Breast epithelium (tissue), 4 donors: ENCODE measurements around the gene NCK1. TPM values are rescaled to one million over a fixed set of nuclear protein-coding genes. Genes with fewer than 3 reads are reported as not detected.

ENCODE experiments used
- DNase-seq, 2 donors: peaks; one replicate each; pipeline ENCODE4 v3.0.0-alpha.2; 2019; ENCODE audit warnings: low spot score in 2 of 2
- H3K27ac ChIP-seq, 2 donors: fragments of 200-600 bp; sonication (generic) in 1 of 2; one replicate each; pipeline ENCODE4 v1.5.1; 2016 to 2019; ENCODE audit warnings: mild to moderate bottlenecking in 1 of 2
- H3K27me3 ChIP-seq, 2 donors: fragments of 200-600 bp; sonication (generic) in 1 of 2; one replicate each; pipeline versions ENCODE4 v1.5.1 to v1.6.0; 2017 to 2019; ENCODE audit warnings: control low read depth in 1 of 2, mild to moderate bottlenecking in 1 of 2
- H3K36me3 ChIP-seq: fragments of 200-600 bp; one replicate; pipeline ENCODE4 v1.5.1; 2019
- H3K4me1 ChIP-seq, 2 donors: fragments of 200-600 bp; sonication (generic); one replicate each; pipeline ENCODE4 v1.5.1; 2016 to 2019; ENCODE audit warnings: control low read depth in 1 of 2
- H3K4me3 ChIP-seq, 3 donors: fragments of 200-600 bp; sonication (generic); 1 replicate in 2 of 3; 2 replicates in 1 of 3; pipeline ENCODE4 v1.5.1; 2016 to 2019; ENCODE audit warnings: mild to moderate bottlenecking in 3 of 3, moderate library complexity in 2 of 3
- H3K9me3 ChIP-seq, 2 donors: fragments of 200-600 bp; sonication (generic) in 1 of 2; one replicate each; pipeline ENCODE4 v1.5.1; 2016 to 2019; ENCODE audit warnings: control low read depth in 1 of 2
- CTCF ChIP-seq, 3 donors: fragments of 450-650 bp; IDR thresholded peaks; one replicate each; pipeline ENCODE4 v1.5.1; 2016 to 2017; ENCODE audit warnings: antibody characterized with exemption in 3 of 3, mild to moderate bottlenecking in 3 of 3, moderate library complexity in 3 of 3
- POLR2A ChIP-seq: fragments of 450-650 bp; IDR thresholded peaks from one replicate; pipeline ENCODE4 v1.6.1; 2016; ENCODE audit warnings: antibody characterized with exemption, mild to moderate bottlenecking, moderate library complexity
- POLR2AphosphoS5 ChIP-seq, 3 donors: sonication (generic); formaldehyde crosslinking; IDR thresholded peaks; one replicate each; pipeline ENCODE4 v1.6.1; 2017; ENCODE audit warnings: antibody characterized with exemption in 3 of 3
- intact Hi-C: fragments of 100-400 bp; cut with DNase I; formaldehyde crosslinking; loops from one replicate; pipeline ENCODE4 v1.15.1; 2023; ENCODE audit warnings: low total_unique reads
- total RNA-seq, 3 donors: library from RNA; depleted of rRNA; stranded (reverse); fragments of >200 nt; gene quantifications; one replicate each; pipeline ENCODE4 v1.1.0, GENCODE V29; 2016

NCK1 gene
- total RNA-seq, 3 donors from 2014 or later: 62.3 to 77.0 (median 75.5) TPM

GRCh38 chr3:136903899-136904298, 41.9 kb downstream of the NCK1 start:
- no peak overlapping the region for H3K4me3 ChIP-seq
- intact Hi-C loops: no loop called here
- H3K9me3 ChIP-seq: peaks cover 19 to 28% of the 10 kb centered on the region in 2 donors
- TF ChIP-seq CTCF (IDR thresholded peaks at IDR 0.05): no peak
- TF ChIP-seq POLR2AphosphoS5 (IDR thresholded peaks at IDR 0.05): no peak
- no peak for TF ChIP-seq POLR2A
- no peak overlapping the region for H3K27ac ChIP-seq
- DNase-seq: no peak
- no peaks in the 10 kb centered on the region for H3K4me1 ChIP-seq
- no peaks in the 10 kb centered on the region for H3K27me3 ChIP-seq
- no peaks in the 10 kb centered on the region for H3K36me3 ChIP-seq

- DNase-seq: no peak
- TF ChIP-seq POLR2AphosphoS5 (IDR thresholded peaks at IDR 0.05) (no peak), CTCF (IDR thresholded peaks at IDR 0.05) (no peak), POLR2A (no peak)
Measured at GRCh38 chr3:136904746-136905145, 42.7 kb downstream of the NCK1 start.

GRCh38 chr3:136905549-136905948, 43.5 kb downstream of the NCK1 start:
- DNase-seq: no peak
- no peaks in the 10 kb centered on the region for H3K27me3 ChIP-seq
- intact Hi-C loops: no loop called here
- H3K9me3 ChIP-seq: peaks cover 19 to 28% of the 10 kb centered on the region in 2 donors
- no peaks in the 10 kb centered on the region for H3K36me3 ChIP-seq
- H3K4me3 ChIP-seq: no peak overlapping the region
- no peak overlapping the region for H3K27ac ChIP-seq
- H3K4me1 ChIP-seq: peaks cover 0 to 3% of the 10 kb centered on the region in 2 donors
- TF ChIP-seq CTCF (IDR thresholded peaks at IDR 0.05) (no peak), POLR2A (no peak), POLR2AphosphoS5 (IDR thresholded peaks at IDR 0.05) (no peak)

More at GRCh38 chr3:136904746-136905145, 42.7 kb downstream of the NCK1 start:
- H3K4me1 ChIP-seq: peaks cover 0 to 3% of the 10 kb centered on the region in 2 donors
- intact Hi-C loops: no loop called here
- H3K4me3 ChIP-seq: no peak overlapping the region
- H3K27ac ChIP-seq: no peak overlapping the region
- no peaks in the 10 kb centered on the region for H3K27me3 ChIP-seq
- H3K9me3 ChIP-seq: peaks cover 19 to 28% of the 10 kb centered on the region in 2 donors
- H3K36me3 ChIP-seq: no peaks in the 10 kb centered on the region

- DNase-seq: no peak
- Histone ChIP-seq H3K4me3 (no peak overlapping the region), H3K9me3 (peaks cover 19 to 35% of the 10 kb centered on the region in 2 donors), H3K36me3 (no peaks in the 10 kb centered on the region), H3K27ac (no peak overlapping the region), H3K4me1 (peaks cover 0 to 3% of the 10 kb centered on the region in 2 donors), H3K27me3 (no peaks in the 10 kb centered on the region)
- intact Hi-C loops: no loop called here
- TF ChIP-seq CTCF (IDR thresholded peaks at IDR 0.05) (no peak), POLR2A (no peak), POLR2AphosphoS5 (IDR thresholded peaks at IDR 0.05) (no peak)
Measured at GRCh38 chr3:136906725-136907124, 44.7 kb downstream of the NCK1 start.

- H3K27ac ChIP-seq: no peak overlapping the region
- H3K9me3 ChIP-seq: peaks cover 18 to 36% of the 10 kb centered on the region in 2 donors
- H3K4me1 ChIP-seq: peaks cover 0 to 3% of the 10 kb centered on the region in 2 donors
- H3K36me3 ChIP-seq: no peaks in the 10 kb centered on the region
- intact Hi-C loops: no loop called here
- TF ChIP-seq POLR2AphosphoS5 (IDR thresholded peaks at IDR 0.05) (no peak), CTCF (IDR thresholded peaks at IDR 0.05) (no peak), POLR2A (no peak)
- H3K4me3 ChIP-seq: no peak overlapping the region
- no peaks in the 10 kb centered on the region for H3K27me3 ChIP-seq
- DNase-seq: no peak
Measured at GRCh38 chr3:136908297-136908696, 46.3 kb downstream of the NCK1 start.
